ENCODE results near the gene RPL10. TPM values are rescaled to one million over a fixed set of nuclear protein-coding genes. Genes with fewer than 3 reads are reported as not detected.

Gene RPL10
- total RNA-seq, 1 experiment from 2014 or later: 4,201 TPM

- no peak overlapping the region; the same call in 1 of the 2 replicates for H3K4me3 ChIP-seq
- H3K27ac ChIP-seq: no peak overlapping the region
- peaks cover 3% of the 10 kb centered on the region for H3K36me3 ChIP-seq
- DNase-seq (ENCODE audit: low read depth in 1 of 2, low spot score in 2 of 2): no peak
- H3K9me3 ChIP-seq (replicated peaks): no peaks in the 10 kb centered on the region
- H3K4me1 ChIP-seq (replicated peaks): peaks cover 4% of the 10 kb centered on the region
- H3K27me3 ChIP-seq (replicated peaks): no peaks in the 10 kb centered on the region
These were observed 31.5 kb downstream of the RPL10 start for GRCh38 chrX:154429711-154430110.

- no peak overlapping the region for H3K27ac ChIP-seq
- peaks cover 4% of the 10 kb centered on the region for H3K4me1 ChIP-seq (replicated peaks)
- peaks cover 3% of the 10 kb centered on the region for H3K36me3 ChIP-seq
- no peak for DNase-seq (ENCODE audit: low read depth in 1 of 2, low spot score in 2 of 2)
- no peaks in the 10 kb centered on the region for H3K9me3 ChIP-seq (replicated peaks)
- no peaks in the 10 kb centered on the region for H3K27me3 ChIP-seq (replicated peaks)
- no peak overlapping the region for H3K4me3 ChIP-seq
These were observed 32.3 kb downstream of the RPL10 start for GRCh38 chrX:154430479-154430878.

GRCh38 chrX:154430916-154431315 lies 32.7 kb downstream of the RPL10 start:
- Histone ChIP-seq H3K4me3 (no peak overlapping the region), H3K36me3 (peaks cover 7% of the 10 kb centered on the region), H3K9me3 (replicated peaks) (no peaks in the 10 kb centered on the region), H3K4me1 (replicated peaks) (peaks cover 4% of the 10 kb centered on the region), H3K27ac (no peak overlapping the region), H3K27me3 (replicated peaks) (no peaks in the 10 kb centered on the region)
- DNase-seq (ENCODE audit: low read depth in 1 of 2, low spot score in 2 of 2): no peak

- DNase-seq (ENCODE audit: low read depth in 1 of 2, low spot score in 2 of 2): no peak
- no peaks in the 10 kb centered on the region for H3K9me3 ChIP-seq (replicated peaks)
- H3K4me3 ChIP-seq: no peak overlapping the region
- peaks cover 12% of the 10 kb centered on the region for H3K36me3 ChIP-seq
- H3K27ac ChIP-seq: no peak overlapping the region
- H3K4me1 ChIP-seq (replicated peaks): peaks cover 6% of the 10 kb centered on the region
- H3K27me3 ChIP-seq (replicated peaks): no peaks in the 10 kb centered on the region
These were observed 33.2 kb downstream of the RPL10 start for GRCh38 chrX:154431341-154431740.

- H3K4me3 ChIP-seq: no peak overlapping the region
- peaks cover 8% of the 10 kb centered on the region for H3K4me1 ChIP-seq (replicated peaks)
- H3K27ac ChIP-seq: no peak overlapping the region
- H3K27me3 ChIP-seq (replicated peaks): no peaks in the 10 kb centered on the region
- H3K36me3 ChIP-seq: peaks cover 15% of the 10 kb centered on the region
- no peak for DNase-seq (ENCODE audit: low read depth in 1 of 2, low spot score in 2 of 2)
- H3K9me3 ChIP-seq (replicated peaks): no peaks in the 10 kb centered on the region
These were observed 34.0 kb downstream of the RPL10 start for GRCh38 chrX:154432210-154432609.

- H3K36me3 ChIP-seq: peaks cover 19% of the 10 kb centered on the region
- no peak for DNase-seq (ENCODE audit: low read depth in 1 of 2, low spot score in 2 of 2)
- H3K4me3 ChIP-seq: no peak overlapping the region
- no peak overlapping the region for H3K27ac ChIP-seq
- no peaks in the 10 kb centered on the region for H3K9me3 ChIP-seq (replicated peaks)
- peaks cover 10% of the 10 kb centered on the region for H3K4me1 ChIP-seq (replicated peaks)
- H3K27me3 ChIP-seq (replicated peaks): no peaks in the 10 kb centered on the region
These were observed 35.4 kb downstream of the RPL10 start for GRCh38 chrX:154433605-154434004.

- Histone ChIP-seq H3K9me3 (replicated peaks) (no peaks in the 10 kb centered on the region), H3K27ac (no peak overlapping the region), H3K4me3 (no peak overlapping the region), H3K36me3 (peaks cover 24% of the 10 kb centered on the region), H3K4me1 (replicated peaks) (peaks cover 10% of the 10 kb centered on the region), H3K27me3 (replicated peaks) (no peaks in the 10 kb centered on the region)
- no peak for DNase-seq (ENCODE audit: low read depth in 1 of 2, low spot score in 2 of 2)
These were observed 36.4 kb downstream of the RPL10 start for GRCh38 chrX:154434394-154435168.

GRCh38 chrX:154435171-154435733 lies 37.1 kb downstream of the RPL10 start:
- H3K27ac ChIP-seq: no peak overlapping the region
- peaks cover 28% of the 10 kb centered on the region for H3K36me3 ChIP-seq
- H3K4me3 ChIP-seq: no peak overlapping the region
- no peak for DNase-seq (ENCODE audit: low read depth in 1 of 2, low spot score in 2 of 2)
- H3K27me3 ChIP-seq (replicated peaks): no peaks in the 10 kb centered on the region
- H3K4me1 ChIP-seq (replicated peaks): peaks cover 10% of the 10 kb centered on the region
- no peaks in the 10 kb centered on the region for H3K9me3 ChIP-seq (replicated peaks)

GRCh38 chrX:154436374-154436982 lies 38.3 kb downstream of the RPL10 start:
- H3K4me3 ChIP-seq: peak overlapping the region; percentile 88
- peaks cover 10% of the 10 kb centered on the region for H3K4me1 ChIP-seq (replicated peaks)
- H3K27me3 ChIP-seq (replicated peaks): no peaks in the 10 kb centered on the region
- H3K9me3 ChIP-seq (replicated peaks): no peaks in the 10 kb centered on the region
- H3K36me3 ChIP-seq: peaks cover 36% of the 10 kb centered on the region
- DNase-seq (ENCODE audit: low read depth in 1 of 2, low spot score in 2 of 2): no peak
- H3K27ac ChIP-seq: peak overlapping the region; percentile 91

- peaks cover 43% of the 10 kb centered on the region for H3K36me3 ChIP-seq
- H3K4me3 ChIP-seq: peak within 1 kb of the TSS; percentile 88
- H3K9me3 ChIP-seq (replicated peaks): no peaks in the 10 kb centered on the region
- peaks cover 10% of the 10 kb centered on the region for H3K4me1 ChIP-seq (replicated peaks)
- peak within 1 kb of the TSS; percentile 91 for H3K27ac ChIP-seq
- no peaks in the 10 kb centered on the region for H3K27me3 ChIP-seq (replicated peaks)
- DNase-seq (ENCODE audit: low read depth in 1 of 2, low spot score in 2 of 2): peak; percentile 61 to 69
These were observed 39.0 kb downstream of the RPL10 start, which contains the start of gene GDI1 for GRCh38 chrX:154436983-154437752. Gene GDI1, plus strand, starts transcription at chrX:154437154. Its CDS starts 101 bp downstream, at chrX:154437255.

GRCh38 chrX:154437971-154438893 lies 40.1 kb downstream of the RPL10 start:
- H3K27ac ChIP-seq: no peak overlapping the region
- peak overlapping the region; percentile 88 for H3K4me3 ChIP-seq
- DNase-seq (ENCODE audit: low read depth in 1 of 2, low spot score in 2 of 2): no peak
- no peaks in the 10 kb centered on the region for H3K27me3 ChIP-seq (replicated peaks)
- no peaks in the 10 kb centered on the region for H3K9me3 ChIP-seq (replicated peaks)
- H3K36me3 ChIP-seq: peaks cover 49% of the 10 kb centered on the region
- peaks cover 10% of the 10 kb centered on the region for H3K4me1 ChIP-seq (replicated peaks)

- H3K27ac ChIP-seq: no peak overlapping the region
- H3K4me1 ChIP-seq (replicated peaks): peaks cover 17% of the 10 kb centered on the region
- no peaks in the 10 kb centered on the region for H3K9me3 ChIP-seq (replicated peaks)
- peaks cover 53% of the 10 kb centered on the region for H3K36me3 ChIP-seq
- H3K27me3 ChIP-seq (replicated peaks): no peaks in the 10 kb centered on the region
- no peak for DNase-seq (ENCODE audit: low read depth in 1 of 2, low spot score in 2 of 2)
- no peak overlapping the region for H3K4me3 ChIP-seq
These were observed 41.7 kb downstream of the RPL10 start for GRCh38 chrX:154439841-154440240.
